ENCODE measurements around the gene GTF2H1. TPM values are rescaled to one million over a fixed set of nuclear protein-coding genes. Genes with fewer than 3 reads are reported as not detected.

GTF2H1 gene
- total and polyA plus RNA-seq, 2 experiments from 2014 or later: 33.8 to 66.2 TPM

- Histone ChIP-seq H3K9me3 (ENCODE audit: low read depth) (no peaks in the 10 kb centered on the region), H3K4me2 (no peak overlapping the region), H3K9me2 (replicated peaks; ENCODE audit: insufficient read depth) (no peaks in the 10 kb centered on the region), H2AFZ (no peak overlapping the region), H3K27ac (no peak overlapping the region), H3K79me2 (no peaks in the 10 kb centered on the region), H4K20me1 (ENCODE audit: insufficient read depth, poor library complexity, severe bottlenecking) (no peaks in the 10 kb centered on the region), H3K36me3 (replicated peaks; ENCODE audit: insufficient read depth, low read depth) (no peaks in the 10 kb centered on the region), H3K27me3 (no peaks in the 10 kb centered on the region), H3K4me3 (no peak overlapping the region), H3K4me1 (ENCODE audit: insufficient read depth) (no peaks in the 10 kb centered on the region)
- no peak for DNase-seq (ENCODE audit: low spot score)
- no peak for TF ChIP-seq CTCF (IDR thresholded peaks at IDR 0.05; ENCODE audit: poor library complexity)
- no peak for TF ChIP-seq EZH2 (IDR thresholded peaks at IDR 0.05; ENCODE audit: borderline replicate concordance)
- TF ChIP-seq EZH2phosphoT487 (IDR thresholded peaks at IDR 0.05; ENCODE audit: low read depth, severe bottlenecking, unreplicated experiment): no peak
- 94% methylated on average over 3 of the region's 3 CpGs for WGBS (ENCODE audit: low lambda C conversion rate, missing lambda C conversion rate)
These were observed 30.2 kb downstream of the GTF2H1 start for GRCh38 chr11:18352581-18352980.

GRCh38 chr11:18358646-18359045 is 36.3 kb downstream of the GTF2H1 start:
- Histone ChIP-seq H3K9me3 (ENCODE audit: low read depth) (no peaks in the 10 kb centered on the region), H3K27me3 (no peaks in the 10 kb centered on the region), H4K20me1 (ENCODE audit: insufficient read depth, poor library complexity, severe bottlenecking) (no peaks in the 10 kb centered on the region), H3K4me2 (no peak overlapping the region), H3K79me2 (no peaks in the 10 kb centered on the region), H2AFZ (no peak overlapping the region), H3K36me3 (replicated peaks; ENCODE audit: insufficient read depth, low read depth) (peaks cover 7% of the 10 kb centered on the region), H3K4me3 (no peak overlapping the region), H3K27ac (peak overlapping the region; percentile 12), H3K9me2 (replicated peaks; ENCODE audit: insufficient read depth) (no peaks in the 10 kb centered on the region), H3K4me1 (ENCODE audit: insufficient read depth) (no peaks in the 10 kb centered on the region)
- TF ChIP-seq EZH2 (IDR thresholded peaks at IDR 0.05; ENCODE audit: borderline replicate concordance) (no peak), EZH2phosphoT487 (IDR thresholded peaks at IDR 0.05; ENCODE audit: low read depth, severe bottlenecking, unreplicated experiment) (no peak)
- 96% methylated on average over 4 of the region's 4 CpGs for WGBS (ENCODE audit: low lambda C conversion rate, missing lambda C conversion rate)
- DNase-seq (ENCODE audit: low spot score): no peak

GRCh38 chr11:18361154-18361553 is 38.8 kb downstream of the GTF2H1 start:
- WGBS (ENCODE audit: low lambda C conversion rate, missing lambda C conversion rate): 92% methylated on average over 5 of the region's 5 CpGs
- no peaks in the 10 kb centered on the region for H3K9me3 ChIP-seq (ENCODE audit: low read depth)
- no peak for DNase-seq (ENCODE audit: low spot score)
- TF ChIP-seq EZH2 (IDR thresholded peaks at IDR 0.05; ENCODE audit: borderline replicate concordance): no peak
- TF ChIP-seq EZH2phosphoT487 (IDR thresholded peaks at IDR 0.05; ENCODE audit: low read depth, severe bottlenecking, unreplicated experiment): no peak
- TF ChIP-seq CTCF (IDR thresholded peaks at IDR 0.05; ENCODE audit: poor library complexity): no peak
- no peak overlapping the region for H3K27ac ChIP-seq
- peaks cover 7% of the 10 kb centered on the region for H3K36me3 ChIP-seq (replicated peaks; ENCODE audit: insufficient read depth, low read depth)
- no peak overlapping the region for H2AFZ ChIP-seq
- H3K79me2 ChIP-seq: no peaks in the 10 kb centered on the region
- H3K4me3 ChIP-seq: no peak overlapping the region
- H3K9me2 ChIP-seq (replicated peaks; ENCODE audit: insufficient read depth): no peaks in the 10 kb centered on the region
- no peak overlapping the region for H3K4me2 ChIP-seq
- no peaks in the 10 kb centered on the region for H3K4me1 ChIP-seq (ENCODE audit: insufficient read depth)
- no peaks in the 10 kb centered on the region for H3K27me3 ChIP-seq
- H4K20me1 ChIP-seq (ENCODE audit: insufficient read depth, poor library complexity, severe bottlenecking): no peaks in the 10 kb centered on the region

GRCh38 chr11:18364495-18365073 is 42.2 kb downstream of the GTF2H1 start:
- WGBS (ENCODE audit: low lambda C conversion rate, missing lambda C conversion rate): 99% methylated on average over 4 of the region's 4 CpGs
- H3K36me3 ChIP-seq (replicated peaks; ENCODE audit: insufficient read depth, low read depth): no peaks in the 10 kb centered on the region

More at GRCh38 chr11:18364495-18365073, 42.2 kb downstream of the GTF2H1 start:
- no peaks in the 10 kb centered on the region for H3K9me3 ChIP-seq (ENCODE audit: low read depth)
- TF ChIP-seq CTCF (IDR thresholded peaks at IDR 0.05; ENCODE audit: poor library complexity): no peak
- no peak for TF ChIP-seq EZH2phosphoT487 (IDR thresholded peaks at IDR 0.05; ENCODE audit: low read depth, severe bottlenecking, unreplicated experiment)
- TF ChIP-seq EZH2 (IDR thresholded peaks at IDR 0.05; ENCODE audit: borderline replicate concordance): no peak
- H3K79me2 ChIP-seq: no peaks in the 10 kb centered on the region
- no peaks in the 10 kb centered on the region for H3K4me1 ChIP-seq (ENCODE audit: insufficient read depth)
- no peak overlapping the region for H3K27ac ChIP-seq
- no peak for DNase-seq (ENCODE audit: low spot score)
- no peak overlapping the region for H3K4me2 ChIP-seq
- no peak overlapping the region for H3K4me3 ChIP-seq
- no peak overlapping the region for H2AFZ ChIP-seq
- no peaks in the 10 kb centered on the region for H4K20me1 ChIP-seq (ENCODE audit: insufficient read depth, poor library complexity, severe bottlenecking)
- no peaks in the 10 kb centered on the region for H3K9me2 ChIP-seq (replicated peaks; ENCODE audit: insufficient read depth)
- no peaks in the 10 kb centered on the region for H3K27me3 ChIP-seq

Data from hepatocyte (in vitro differentiated cells).